CD14-positive monocyte (primary cell): Measurements from ENCODE around the gene TMEM87B. TPM values are rescaled to one million over a fixed set of nuclear protein-coding genes. Genes with fewer than 3 reads are reported as not detected.
A peak's percentile ranks its signal among the peaks of the same experiment; 100 is the strongest.

Experiments used
- DNase-seq, 3 donors: peaks; one replicate each; pipeline ENCODE4 v3.0.0-alpha.2; 2011 to 2022
- H2AFZ ChIP-seq: 2 replicates; pipeline ENCODE4 v1.6.0; 2012; ENCODE audit warnings: mild to moderate bottlenecking, low read depth, low read length, inconsistent platforms; ENCODE audit not compliant: insufficient read depth, poor library complexity, severe bottlenecking
- H3K27ac ChIP-seq, 2 donors: 1 replicate in 1 of 2; 2 replicates in 1 of 2; pipeline ENCODE4 v1.5.1; 2012 to 2013; ENCODE audit warnings: low read length in 2 of 2, control low read depth in 1 of 2, inconsistent platforms in 1 of 2, low read depth in 1 of 2, mild to moderate bottlenecking in 1 of 2
- H3K27me3 ChIP-seq, 2 donors: one replicate each; pipeline versions ENCODE4 v1.6.0 to v1.6.1; 2011 to 2013; ENCODE audit warnings: low read length in 2 of 2; ENCODE audit not compliant: control insufficient read depth in 2 of 2, insufficient read depth in 2 of 2
- H3K36me3 ChIP-seq, 2 donors: replicated peaks in 1 of 2; 1 replicate in 1 of 2; 2 replicates in 1 of 2; pipeline versions ENCODE4 v1.5.1 to v1.6.1; 2012 to 2013; ENCODE audit warnings: low read length in 2 of 2, control low read depth in 1 of 2, inconsistent platforms in 1 of 2, mild to moderate bottlenecking in 1 of 2; ENCODE audit not compliant: insufficient read depth in 2 of 2, control insufficient read depth in 1 of 2
- H3K4me1 ChIP-seq, 2 donors: 1 replicate in 1 of 2; 2 replicates in 1 of 2; pipeline versions ENCODE4 v1.5.1 to v1.6.1; 2012 to 2013; ENCODE audit warnings: low read length in 2 of 2, control low read depth in 1 of 2, inconsistent platforms in 1 of 2, mild to moderate bottlenecking in 1 of 2, moderate library complexity in 1 of 2; ENCODE audit not compliant: insufficient read depth in 2 of 2, control insufficient read depth in 1 of 2
- H3K4me2 ChIP-seq: replicated peaks from 2 replicates; pipeline ENCODE3; 2012; ENCODE audit warnings: low read length, moderate library complexity, mild to moderate bottlenecking; ENCODE audit not compliant: poor library complexity, severe bottlenecking; ENCODE audit errors: extremely low read depth
- H3K4me3 ChIP-seq, 3 experiments: fragments of 200-600 bp in 1 of 3; sonication (generic) in 1 of 3; replicated peaks in 1 of 3; 1 replicate in 2 of 3; 2 replicates in 1 of 3; pipeline ENCODE4 v1.5.1; 2011 to 2013; ENCODE audit warnings: low read length in 3 of 3, mild to moderate bottlenecking in 3 of 3, control low read depth in 2 of 3, low read depth in 2 of 3, inconsistent platforms in 1 of 3, moderate library complexity in 1 of 3
- H3K79me2 ChIP-seq: 2 replicates; pipeline ENCODE4 v1.6.0; 2012; ENCODE audit warnings: mild to moderate bottlenecking, control low read depth, inconsistent platforms, low read length, moderate library complexity; ENCODE audit not compliant: insufficient read depth
- H3K9ac ChIP-seq: 2 replicates; pipeline ENCODE4 v1.6.0; 2017; ENCODE audit warnings: low read length, mild to moderate bottlenecking; ENCODE audit not compliant: insufficient read depth, poor library complexity, severe bottlenecking
- H3K9me3 ChIP-seq, 2 donors: replicated peaks in 1 of 2; 1 replicate in 1 of 2; 2 replicates in 1 of 2; pipeline versions ENCODE4 v1.5.1 to v1.6.1; 2012 to 2013; ENCODE audit warnings: low read length in 2 of 2, control low read depth in 1 of 2; ENCODE audit not compliant: control insufficient read depth in 1 of 2, insufficient read depth in 1 of 2
- H4K20me1 ChIP-seq: 2 replicates; pipeline ENCODE4 v1.6.0; 2012; ENCODE audit warnings: mild to moderate bottlenecking, low read length, control low read depth, moderate library complexity; ENCODE audit not compliant: insufficient read depth
- H3K27ac Mint-ChIP-seq, 7 donors: one replicate each; pipeline ENCODE4 v1.8.0; 2020; ENCODE audit warnings: mild to moderate bottlenecking in 7 of 7, mixed read lengths in 7 of 7, moderate library complexity in 6 of 7, inconsistent platforms in 2 of 7
- H3K27me3 Mint-ChIP-seq, 3 donors: one replicate each; pipeline ENCODE4 v1.8.0; 2021 to 2022; ENCODE audit warnings: low read depth in 3 of 3, mild to moderate bottlenecking in 3 of 3, mixed read lengths in 3 of 3, moderate library complexity in 3 of 3, inconsistent platforms in 1 of 3
- H3K36me3 Mint-ChIP-seq, 2 donors: one replicate each; pipeline ENCODE4 v1.8.0; 2020; ENCODE audit warnings: mixed read lengths in 2 of 2, inconsistent platforms in 1 of 2, mild to moderate bottlenecking in 1 of 2
- H3K4me1 Mint-ChIP-seq: one replicate; pipeline ENCODE4 v1.8.0; 2020; ENCODE audit warnings: mild to moderate bottlenecking, mixed read lengths
- H3K4me3 Mint-ChIP-seq, 2 donors: one replicate each; pipeline ENCODE4 v1.8.0; 2020; ENCODE audit warnings: mild to moderate bottlenecking in 2 of 2, mixed read lengths in 2 of 2, moderate library complexity in 1 of 2
- H3K9me3 Mint-ChIP-seq, 7 donors: one replicate each; pipeline ENCODE4 v1.8.0; 2020 to 2022; ENCODE audit warnings: mixed read lengths in 7 of 7, mild to moderate bottlenecking in 6 of 7, moderate library complexity in 6 of 7, inconsistent platforms in 2 of 7
- WGBS: methylation state at CpG from one replicate; pipeline ENCODE4 v1.1.5; 2013; ENCODE audit warnings: missing lambda C conversion rate; ENCODE audit not compliant: insufficient coverage; 5-methylcytosine and 5-hydroxymethylcytosine counted together
- intact Hi-C, 2 donors: fragments of 100-400 bp; cut with micrococcal nuclease; formaldehyde crosslinking; loops; one replicate each; pipeline versions ENCODE4 v1.15.0 to v1.15.1; 2023
- polyA plus RNA-seq, 3 donors: library from polyadenylated mRNA; depleted of rRNA in 1 of 3; unstranded in 2 of 3; stranded (reverse) in 1 of 3; fragments of 300-500 nt in 2 of 3; fragments of >200 nt in 1 of 3; fragmentation: Illumina TruSeq in 2 of 3; gene quantifications; 1 replicate in 2 of 3; 2 replicates in 1 of 3; pipeline ENCODE4 v1.2.3, GENCODE V29; 2012 to 2021
- TF ChIP-seq, protein P1 (sequence below): fragments of 200-600 bp; IDR thresholded peaks from one replicate; pipeline ENCODE4 v1.8.0; 2022; ENCODE audit warnings: antibody characterized with exemption, mild to moderate bottlenecking

The TMEM87B gene
- polyA plus RNA-seq, 3 donors, result 9.1 to 13.4 (median 11.4) TPM

DNA sequence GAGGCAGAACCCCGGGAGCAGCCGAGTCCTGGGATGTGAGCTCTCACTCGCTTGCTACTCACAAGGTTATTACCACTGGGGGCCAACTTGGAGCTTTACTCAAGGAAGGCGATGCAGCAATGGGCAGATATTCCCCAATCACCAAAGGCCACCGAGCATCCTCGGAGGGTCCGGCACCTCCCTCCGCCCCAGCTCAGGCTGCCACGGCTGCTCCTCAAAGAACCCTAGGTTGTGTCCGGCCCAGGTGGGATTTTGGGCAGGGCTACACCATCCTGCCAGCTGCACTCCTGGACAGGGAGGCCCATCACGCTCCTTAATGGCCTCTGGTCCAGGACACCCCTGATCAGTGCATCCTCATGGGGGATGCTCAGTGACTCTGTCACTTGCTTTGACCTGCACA, 107.9 kb downstream of the TMEM87B start:
- H3K4me1 ChIP-seq, result no peaks in the 10 kb centered on the region

DNA sequence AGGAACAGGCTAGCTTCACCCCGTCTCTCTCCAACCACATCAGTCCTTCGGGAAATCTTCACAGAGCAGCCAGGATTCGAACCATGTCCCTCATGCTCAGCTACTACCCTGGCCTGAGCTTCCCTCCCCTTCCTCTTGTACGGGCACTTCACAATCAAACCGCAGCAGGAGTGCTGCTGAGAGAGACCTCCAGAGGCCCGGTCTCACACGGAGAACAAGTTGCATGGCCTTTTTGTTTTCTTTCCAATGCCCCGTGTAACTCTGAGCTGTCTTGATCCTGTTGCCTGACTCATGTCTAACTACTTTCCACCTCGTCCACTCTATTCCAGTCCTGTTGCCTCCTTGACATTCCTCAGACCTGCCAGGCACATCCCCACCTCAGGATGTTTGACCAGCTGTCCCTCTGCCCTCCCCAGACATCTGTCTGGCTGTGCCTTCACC, 108.5 kb downstream of the TMEM87B start:
- Mint-ChIP-seq H3K4me1 (no peaks in the 10 kb centered on the region), H3K27ac (peak overlapping the region in 1 of 7 donors; percentile 62), H3K9me3 (peaks cover 0 to 7% (median 5%) of the 10 kb centered on the region in 7 donors), H3K4me3 (no peak overlapping the region), H3K36me3 (no peaks in the 10 kb centered on the region), H3K27me3 (peaks cover 0 to 2% (median 2%) of the 10 kb centered on the region in 3 donors)
- Histone ChIP-seq H3K9ac (no peak overlapping the region), H3K27ac (no peak overlapping the region), H3K36me3 (no peaks in the 10 kb centered on the region), H3K4me2 (no peak overlapping the region), H4K20me1 (no peaks in the 10 kb centered on the region), H3K27me3 (no peaks in the 10 kb centered on the region), H2AFZ (no peak overlapping the region), H3K4me3 (no peak overlapping the region), H3K4me1 (no peaks in the 10 kb centered on the region), H3K9me3 (peaks cover 0 to 3% of the 10 kb centered on the region in 2 donors), H3K79me2 (no peaks in the 10 kb centered on the region)
- TF ChIP-seq, protein P1, sequence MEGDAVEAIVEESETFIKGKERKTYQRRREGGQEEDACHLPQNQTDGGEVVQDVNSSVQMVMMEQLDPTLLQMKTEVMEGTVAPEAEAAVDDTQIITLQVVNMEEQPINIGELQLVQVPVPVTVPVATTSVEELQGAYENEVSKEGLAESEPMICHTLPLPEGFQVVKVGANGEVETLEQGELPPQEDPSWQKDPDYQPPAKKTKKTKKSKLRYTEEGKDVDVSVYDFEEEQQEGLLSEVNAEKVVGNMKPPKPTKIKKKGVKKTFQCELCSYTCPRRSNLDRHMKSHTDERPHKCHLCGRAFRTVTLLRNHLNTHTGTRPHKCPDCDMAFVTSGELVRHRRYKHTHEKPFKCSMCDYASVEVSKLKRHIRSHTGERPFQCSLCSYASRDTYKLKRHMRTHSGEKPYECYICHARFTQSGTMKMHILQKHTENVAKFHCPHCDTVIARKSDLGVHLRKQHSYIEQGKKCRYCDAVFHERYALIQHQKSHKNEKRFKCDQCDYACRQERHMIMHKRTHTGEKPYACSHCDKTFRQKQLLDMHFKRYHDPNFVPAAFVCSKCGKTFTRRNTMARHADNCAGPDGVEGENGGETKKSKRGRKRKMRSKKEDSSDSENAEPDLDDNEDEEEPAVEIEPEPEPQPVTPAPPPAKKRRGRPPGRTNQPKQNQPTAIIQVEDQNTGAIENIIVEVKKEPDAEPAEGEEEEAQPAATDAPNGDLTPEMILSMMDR, result no peak
- no peak for DNase-seq
- 93% methylated on average over 9 of the region's 9 CpGs for WGBS
- intact Hi-C loops, result no loop called here

More for the DNA sequence above, 107.9 kb downstream of the TMEM87B start:
- 100% methylated on average over 8 of the region's 11 CpGs for WGBS
- Histone ChIP-seq H3K9me3 (peaks cover 0 to 3% of the 10 kb centered on the region in 2 donors), H3K27ac (no peak overlapping the region), H2AFZ (no peak overlapping the region), H3K27me3 (no peaks in the 10 kb centered on the region), H3K4me2 (no peak overlapping the region), H3K79me2 (no peaks in the 10 kb centered on the region), H3K36me3 (no peaks in the 10 kb centered on the region), H4K20me1 (no peaks in the 10 kb centered on the region), H3K9ac (no peak overlapping the region), H3K4me3 (no peak overlapping the region)
- TF ChIP-seq, protein P1, result no peak
- Mint-ChIP-seq H3K4me1 (no peaks in the 10 kb centered on the region), H3K27me3 (peaks cover 0 to 5% (median 2%) of the 10 kb centered on the region in 3 donors), H3K36me3 (no peaks in the 10 kb centered on the region), H3K27ac (no peak overlapping the region), H3K9me3 (peaks cover 0 to 8% (median 5%) of the 10 kb centered on the region in 7 donors), H3K4me3 (no peak overlapping the region)
- intact Hi-C loops, result no loop called here
- no peak for DNase-seq
